Measurements from ENCODE around the gene MGAT4B. TPM values are rescaled to one million over a fixed set of nuclear protein-coding genes. Genes with fewer than 3 reads are reported as not detected.

The MGAT4B gene
- total and polyA plus RNA-seq, 2 of the 13 experiments (the other 11 are each of a cell fraction or from before 2014, with no cell fraction given) = 93.5 to 130 TPM

DNA sequence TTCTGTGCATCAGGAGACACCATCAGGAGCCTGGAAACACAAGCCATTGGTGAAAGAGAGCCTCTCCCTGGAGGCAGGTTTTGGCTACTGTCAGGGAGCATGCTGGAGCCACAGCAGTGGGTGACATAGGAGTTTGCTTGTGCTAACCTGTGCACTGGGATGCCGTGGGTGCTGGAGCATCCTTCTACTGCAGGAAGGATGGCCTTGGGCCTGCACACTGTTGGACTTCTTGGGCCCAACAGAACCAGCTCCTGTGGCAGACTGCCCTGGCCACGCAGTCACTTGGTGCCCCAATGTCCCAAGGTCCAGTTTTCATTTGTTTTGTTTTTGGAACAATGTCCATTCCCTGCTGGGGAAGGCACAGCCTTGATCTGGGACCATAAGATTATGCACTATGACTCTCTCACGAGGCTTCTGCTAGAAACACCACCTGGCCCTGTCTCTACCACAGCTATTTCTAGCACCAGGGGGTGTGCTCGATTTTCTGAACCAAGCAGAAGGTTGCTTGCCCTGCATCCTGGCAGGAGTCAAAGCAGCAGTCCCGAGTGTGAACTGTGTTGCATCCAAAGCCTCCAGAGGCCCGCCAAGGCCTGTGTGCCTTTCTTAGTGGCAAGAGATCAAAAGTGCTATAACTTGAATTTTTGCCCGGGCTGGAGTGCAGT lies 18.3 kb downstream of the MGAT4B start:
- intact Hi-C loops (cut with micrococcal nuclease; ENCODE audit: unreplicated experiment) = no loop called here
- H3K4me1 ChIP-seq (ENCODE audit: insufficient read depth, low read length) = peaks cover 27% of the 10 kb centered on the region
- no peak overlapping the region for H3K4me2 ChIP-seq (ENCODE audit: low read depth, low read length)
- BruUV-seq (replicated peaks) = no TSS peak
- ATAC-seq (peak; percentile 21), FAIRE-seq (no peak), DNase-seq (ENCODE audit: low spot score) (no peak)
- 51% methylated on average over 5 of the region's 7 CpGs for WGBS (ENCODE audit: low lambda C conversion rate)
- H3K36me3 ChIP-seq (replicated peaks in 1 of 2; ENCODE audit: control insufficient read depth in 1 of 2, insufficient read depth in 2 of 2, low read length in 2 of 2) = peaks cover 0 to 1% of the 10 kb centered on the region in 2 experiments; a peak in 1 of 5 replicates
- ChIA-PET POLR2A (no interaction called here), CTCF (ENCODE audit: low intra/inter-chr PET ratio, low total read pairs) (no interaction called here)
- H2AFZ ChIP-seq (ENCODE audit: low read length) = no peak overlapping the region
- H3K4me3 ChIP-seq (replicated peaks in 1 of 3; ENCODE audit: insufficient read depth in 1 of 3, low read depth in 2 of 3, low read length in 3 of 3) = no peak overlapping the region
- no peak overlapping the region for H3K9ac ChIP-seq (ENCODE audit: insufficient read depth, low read depth, low read length)
- no peak for TF ChIP-seq ERF (CRISPR knock-in tag; IDR thresholded peaks at IDR 0.05)
- 0 out of 2 replicates have a peak, but pooled peaks have one; percentile 16 for TF ChIP-seq ZNF687 (CRISPR knock-in tag; IDR thresholded peaks at IDR 0.05)
- in situ Hi-C loops (cut with HindIII; ENCODE audit: extremely low pct_ligation_motif_present, low pct_unique_long_range_greater_than_20kb) = no loop called here
- no peaks in the 10 kb centered on the region for H3K9me3 ChIP-seq (ENCODE audit: low read length)
- no peaks in the 10 kb centered on the region for H3K27me3 ChIP-seq (ENCODE audit: control insufficient read depth in 1 of 2, insufficient read depth in 2 of 2, low read length in 2 of 2)
- no peaks in the 10 kb centered on the region for H3K79me2 ChIP-seq (ENCODE audit: insufficient read depth, low read length)
- no peaks in the 10 kb centered on the region for H4K20me1 ChIP-seq (ENCODE audit: insufficient read depth, low read length)
- no peak overlapping the region for H3K27ac ChIP-seq (ENCODE audit: extremely low read length, insufficient read depth, low read length)

GRCh38 chr5:179786861-179787260 lies 19.8 kb downstream of the MGAT4B start:
- in situ Hi-C loops (cut with HindIII; ENCODE audit: extremely low pct_ligation_motif_present, low pct_unique_long_range_greater_than_20kb) = no loop called here
- no peak overlapping the region for H2AFZ ChIP-seq (ENCODE audit: low read length)
- WGBS (ENCODE audit: low lambda C conversion rate) = 76% methylated on average over 7 of the region's 12 CpGs
- no peak overlapping the region for H3K27ac ChIP-seq (ENCODE audit: extremely low read length, insufficient read depth, low read length)
- no peaks in the 10 kb centered on the region for H3K9me3 ChIP-seq (ENCODE audit: low read length)
- H3K4me2 ChIP-seq (ENCODE audit: low read depth, low read length) = no peak overlapping the region
- H3K4me1 ChIP-seq (ENCODE audit: insufficient read depth, low read length) = peaks cover 14% of the 10 kb centered on the region
- H4K20me1 ChIP-seq (ENCODE audit: insufficient read depth, low read length) = no peaks in the 10 kb centered on the region
- H3K9ac ChIP-seq (ENCODE audit: insufficient read depth, low read depth, low read length) = no peak overlapping the region
- ChIA-PET CTCF (ENCODE audit: low intra/inter-chr PET ratio, low total read pairs) (no interaction called here), POLR2A (no interaction called here)
- H3K36me3 ChIP-seq (replicated peaks in 1 of 2; ENCODE audit: control insufficient read depth in 1 of 2, insufficient read depth in 2 of 2, low read length in 2 of 2) = no peaks in the 10 kb centered on the region
- no peaks in the 10 kb centered on the region for H3K27me3 ChIP-seq (ENCODE audit: control insufficient read depth in 1 of 2, insufficient read depth in 2 of 2, low read length in 2 of 2)
- H3K79me2 ChIP-seq (ENCODE audit: insufficient read depth, low read length) = no peaks in the 10 kb centered on the region
- no peak overlapping the region for H3K4me3 ChIP-seq (replicated peaks in 1 of 3; ENCODE audit: insufficient read depth in 1 of 3, low read depth in 2 of 3, low read length in 3 of 3)
- no peak for FAIRE-seq
- intact Hi-C loops (cut with micrococcal nuclease; ENCODE audit: unreplicated experiment) = no loop called here
- DNase-seq (ENCODE audit: low spot score) = no peak
- BruUV-seq (replicated peaks) = no TSS peak
- peak; percentile 14; the same call in 1 of the 3 replicates for ATAC-seq
- TF ChIP-seq ARNT (IDR thresholded peaks at IDR 0.05) = no peak
- TF ChIP-seq, protein P1, sequence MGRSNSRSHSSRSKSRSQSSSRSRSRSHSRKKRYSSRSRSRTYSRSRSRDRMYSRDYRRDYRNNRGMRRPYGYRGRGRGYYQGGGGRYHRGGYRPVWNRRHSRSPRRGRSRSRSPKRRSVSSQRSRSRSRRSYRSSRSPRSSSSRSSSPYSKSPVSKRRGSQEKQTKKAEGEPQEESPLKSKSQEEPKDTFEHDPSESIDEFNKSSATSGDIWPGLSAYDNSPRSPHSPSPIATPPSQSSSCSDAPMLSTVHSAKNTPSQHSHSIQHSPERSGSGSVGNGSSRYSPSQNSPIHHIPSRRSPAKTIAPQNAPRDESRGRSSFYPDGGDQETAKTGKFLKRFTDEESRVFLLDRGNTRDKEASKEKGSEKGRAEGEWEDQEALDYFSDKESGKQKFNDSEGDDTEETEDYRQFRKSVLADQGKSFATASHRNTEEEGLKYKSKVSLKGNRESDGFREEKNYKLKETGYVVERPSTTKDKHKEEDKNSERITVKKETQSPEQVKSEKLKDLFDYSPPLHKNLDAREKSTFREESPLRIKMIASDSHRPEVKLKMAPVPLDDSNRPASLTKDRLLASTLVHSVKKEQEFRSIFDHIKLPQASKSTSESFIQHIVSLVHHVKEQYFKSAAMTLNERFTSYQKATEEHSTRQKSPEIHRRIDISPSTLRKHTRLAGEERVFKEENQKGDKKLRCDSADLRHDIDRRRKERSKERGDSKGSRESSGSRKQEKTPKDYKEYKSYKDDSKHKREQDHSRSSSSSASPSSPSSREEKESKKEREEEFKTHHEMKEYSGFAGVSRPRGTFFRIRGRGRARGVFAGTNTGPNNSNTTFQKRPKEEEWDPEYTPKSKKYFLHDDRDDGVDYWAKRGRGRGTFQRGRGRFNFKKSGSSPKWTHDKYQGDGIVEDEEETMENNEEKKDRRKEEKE (IDR thresholded peaks at IDR 0.05) = no peak
- no peak for TF ChIP-seq NR2C2 (CRISPR knock-in tag; IDR thresholded peaks at IDR 0.05; ENCODE audit: borderline replicate concordance)
- no peak for TF ChIP-seq RAD21 (CRISPR knock-in tag; IDR thresholded peaks at IDR 0.05)
- peak; percentile 49 for TF ChIP-seq AGO2 (optimal IDR thresholded peaks at IDR 0.05; ENCODE audit: low read depth, low read length)
- no peak for TF ChIP-seq RCOR2 (CRISPR knock-in tag; IDR thresholded peaks at IDR 0.05)
- no peak for TF ChIP-seq CCAR2 (optimal IDR thresholded peaks at IDR 0.05; ENCODE audit: low read depth, low read length)

Data from HepG2 (cell line).